Fibroblast of villous mesenchyme (primary cell): Measurements from ENCODE around the gene OMA1. TPM values are rescaled to one million over a fixed set of nuclear protein-coding genes. Genes with fewer than 3 reads are reported as not detected.

Experiments used
- DNase-seq: peaks from one replicate; pipeline ENCODE4 v3.0.0-alpha.2; 2010; ENCODE audit warnings: low read depth
- H3K4me3 ChIP-seq: 2 replicates; pipeline ENCODE4 v1.5.1; 2011; ENCODE audit warnings: low read depth, mild to moderate bottlenecking, low read length
- CTCF ChIP-seq: IDR thresholded peaks from 2 replicates; pipeline ENCODE4 v1.5.1; 2012; ENCODE audit warnings: low read depth, mild to moderate bottlenecking, low read length; ENCODE audit not compliant: insufficient read depth
- total RNA-seq: library from RNA; depleted of rRNA; stranded (reverse); fragments of >200 nt; gene quantifications from 2 replicates; pipeline ENCODE4 v1.2.3, GENCODE V29; 2012

Gene OMA1
- total RNA-seq, 1 donor, result 26.8 TPM

GRCh38 chr1:58465176-58465575, 81.3 kb downstream of the OMA1 start:
- no peak for DNase-seq
- no peak for TF ChIP-seq CTCF

GRCh38 chr1:58460469-58460868, 86.1 kb downstream of the OMA1 start:
- H3K4me3 ChIP-seq, result no peak overlapping the region
- DNase-seq, result peak; percentile 9
- TF ChIP-seq CTCF, result no peak

More at GRCh38 chr1:58465176-58465575, 81.3 kb downstream of the OMA1 start:
- H3K4me3 ChIP-seq, result no peak overlapping the region

GRCh38 chr1:58459911-58460310, 86.6 kb downstream of the OMA1 start:
- no peak for DNase-seq

GRCh38 chr1:58457023-58457635, 89.4 kb downstream of the OMA1 start:
- DNase-seq, result no peak
- no peak overlapping the region for H3K4me3 ChIP-seq
- TF ChIP-seq CTCF, result no peak

More at GRCh38 chr1:58459911-58460310, 86.6 kb downstream of the OMA1 start:
- no peak for TF ChIP-seq CTCF
- no peak overlapping the region for H3K4me3 ChIP-seq

DNA sequence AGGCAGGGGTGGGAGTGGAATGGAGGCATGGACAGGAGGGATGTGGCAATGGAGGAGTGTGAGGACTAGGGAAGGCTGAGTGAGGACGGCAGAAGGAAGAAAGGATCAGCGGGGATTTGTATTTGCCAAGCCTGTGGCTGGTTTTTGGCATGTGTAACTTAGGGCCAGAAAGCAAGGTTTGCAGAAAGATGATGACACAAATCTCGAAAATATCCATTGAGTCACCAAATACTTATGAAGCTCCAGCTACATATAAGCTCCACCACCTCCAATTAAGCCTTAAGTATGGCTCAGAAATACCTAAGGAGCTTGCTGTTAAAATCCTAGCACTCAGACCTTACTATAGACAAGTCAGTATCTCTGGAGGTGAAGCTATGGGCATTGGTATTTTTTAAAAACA, 90.1 kb downstream of the OMA1 start:
- DNase-seq, result no peak
- TF ChIP-seq CTCF, result no peak

GRCh38 chr1:58454807-58455206, 91.7 kb downstream of the OMA1 start:
- DNase-seq, result no peak
- no peak overlapping the region for H3K4me3 ChIP-seq
- TF ChIP-seq CTCF, result no peak

More for the DNA sequence above, 90.1 kb downstream of the OMA1 start:
- no peak overlapping the region for H3K4me3 ChIP-seq

DNA sequence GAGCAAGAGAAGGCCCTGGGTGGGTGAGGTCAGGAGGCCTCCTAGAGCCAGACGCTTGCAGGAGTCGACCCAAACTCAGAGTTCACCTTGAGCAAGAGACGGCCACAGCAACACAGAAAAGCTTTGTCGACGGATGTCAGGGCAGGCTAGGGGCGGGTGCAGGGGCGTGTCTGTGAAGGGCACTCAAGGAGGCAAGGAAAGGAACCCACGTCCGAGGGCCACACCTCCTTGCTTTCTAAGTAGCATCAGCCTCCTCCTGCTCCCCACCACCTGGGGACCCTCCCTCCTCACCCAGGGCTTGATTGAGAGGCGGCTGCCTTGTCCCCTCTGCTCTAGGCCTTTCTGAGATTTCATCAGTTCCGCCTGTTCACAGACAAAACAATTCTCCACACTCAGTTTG, 92.1 kb downstream of the OMA1 start:
- no peak for TF ChIP-seq CTCF
- no peak overlapping the region for H3K4me3 ChIP-seq
- no peak for DNase-seq
